ENCODE results near the gene COX5A.

DNA sequence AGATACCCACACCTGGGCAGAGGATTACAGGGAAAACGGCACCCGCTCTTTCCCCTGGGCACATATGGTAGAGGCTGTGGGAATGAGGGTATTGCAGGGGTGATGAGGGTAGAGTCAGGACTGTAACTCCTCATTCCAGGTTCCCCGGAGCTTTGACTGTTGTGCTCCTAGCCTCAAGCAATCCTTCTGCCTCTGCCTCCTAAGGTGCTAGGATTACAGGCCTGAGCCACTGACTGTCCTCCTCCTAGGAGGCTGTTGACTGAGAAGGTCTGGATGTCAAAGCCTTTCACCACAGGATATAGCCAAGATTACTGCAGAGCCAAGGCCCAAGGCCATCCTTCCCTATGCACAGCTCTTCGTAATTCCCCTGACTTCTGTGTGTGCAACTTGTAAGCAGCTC, 49.2 kb downstream of the COX5A start:
- TF ChIP-seq MXI1 (conservative IDR thresholded peaks at IDR 0.05; ENCODE audit: poor library complexity, severe bottlenecking): no peak
- TF ChIP-seq, protein P1, sequence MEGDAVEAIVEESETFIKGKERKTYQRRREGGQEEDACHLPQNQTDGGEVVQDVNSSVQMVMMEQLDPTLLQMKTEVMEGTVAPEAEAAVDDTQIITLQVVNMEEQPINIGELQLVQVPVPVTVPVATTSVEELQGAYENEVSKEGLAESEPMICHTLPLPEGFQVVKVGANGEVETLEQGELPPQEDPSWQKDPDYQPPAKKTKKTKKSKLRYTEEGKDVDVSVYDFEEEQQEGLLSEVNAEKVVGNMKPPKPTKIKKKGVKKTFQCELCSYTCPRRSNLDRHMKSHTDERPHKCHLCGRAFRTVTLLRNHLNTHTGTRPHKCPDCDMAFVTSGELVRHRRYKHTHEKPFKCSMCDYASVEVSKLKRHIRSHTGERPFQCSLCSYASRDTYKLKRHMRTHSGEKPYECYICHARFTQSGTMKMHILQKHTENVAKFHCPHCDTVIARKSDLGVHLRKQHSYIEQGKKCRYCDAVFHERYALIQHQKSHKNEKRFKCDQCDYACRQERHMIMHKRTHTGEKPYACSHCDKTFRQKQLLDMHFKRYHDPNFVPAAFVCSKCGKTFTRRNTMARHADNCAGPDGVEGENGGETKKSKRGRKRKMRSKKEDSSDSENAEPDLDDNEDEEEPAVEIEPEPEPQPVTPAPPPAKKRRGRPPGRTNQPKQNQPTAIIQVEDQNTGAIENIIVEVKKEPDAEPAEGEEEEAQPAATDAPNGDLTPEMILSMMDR (IDR thresholded peaks at IDR 0.05; ENCODE audit: poor library complexity, severe bottlenecking): no peak
- TF ChIP-seq EZH2 (IDR thresholded peaks at IDR 0.05; ENCODE audit: borderline replicate concordance, insufficient read depth, low read length, poor library complexity, severe bottlenecking): no peak
- no peak for TF ChIP-seq SMC3 (conservative IDR thresholded peaks at IDR 0.05; ENCODE audit: poor library complexity)
- TF ChIP-seq, protein P2, sequence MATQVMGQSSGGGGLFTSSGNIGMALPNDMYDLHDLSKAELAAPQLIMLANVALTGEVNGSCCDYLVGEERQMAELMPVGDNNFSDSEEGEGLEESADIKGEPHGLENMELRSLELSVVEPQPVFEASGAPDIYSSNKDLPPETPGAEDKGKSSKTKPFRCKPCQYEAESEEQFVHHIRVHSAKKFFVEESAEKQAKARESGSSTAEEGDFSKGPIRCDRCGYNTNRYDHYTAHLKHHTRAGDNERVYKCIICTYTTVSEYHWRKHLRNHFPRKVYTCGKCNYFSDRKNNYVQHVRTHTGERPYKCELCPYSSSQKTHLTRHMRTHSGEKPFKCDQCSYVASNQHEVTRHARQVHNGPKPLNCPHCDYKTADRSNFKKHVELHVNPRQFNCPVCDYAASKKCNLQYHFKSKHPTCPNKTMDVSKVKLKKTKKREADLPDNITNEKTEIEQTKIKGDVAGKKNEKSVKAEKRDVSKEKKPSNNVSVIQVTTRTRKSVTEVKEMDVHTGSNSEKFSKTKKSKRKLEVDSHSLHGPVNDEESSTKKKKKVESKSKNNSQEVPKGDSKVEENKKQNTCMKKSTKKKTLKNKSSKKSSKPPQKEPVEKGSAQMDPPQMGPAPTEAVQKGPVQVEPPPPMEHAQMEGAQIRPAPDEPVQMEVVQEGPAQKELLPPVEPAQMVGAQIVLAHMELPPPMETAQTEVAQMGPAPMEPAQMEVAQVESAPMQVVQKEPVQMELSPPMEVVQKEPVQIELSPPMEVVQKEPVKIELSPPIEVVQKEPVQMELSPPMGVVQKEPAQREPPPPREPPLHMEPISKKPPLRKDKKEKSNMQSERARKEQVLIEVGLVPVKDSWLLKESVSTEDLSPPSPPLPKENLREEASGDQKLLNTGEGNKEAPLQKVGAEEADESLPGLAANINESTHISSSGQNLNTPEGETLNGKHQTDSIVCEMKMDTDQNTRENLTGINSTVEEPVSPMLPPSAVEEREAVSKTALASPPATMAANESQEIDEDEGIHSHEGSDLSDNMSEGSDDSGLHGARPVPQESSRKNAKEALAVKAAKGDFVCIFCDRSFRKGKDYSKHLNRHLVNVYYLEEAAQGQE (IDR thresholded peaks at IDR 0.05; ENCODE audit: borderline replicate concordance): no peak
- no peak for TF ChIP-seq RAD21 (conservative IDR thresholded peaks at IDR 0.05)
- no peak for TF ChIP-seq POLR2AphosphoS5 (IDR thresholded peaks at IDR 0.05)
- no peak for TF ChIP-seq TAF1 (IDR thresholded peaks at IDR 0.05; ENCODE audit: low read depth)

All from neural cell (in vitro differentiated cells).